ENCODE data around the gene LETM1. TPM values are rescaled to one million over a fixed set of nuclear protein-coding genes. Genes with fewer than 3 reads are reported as not detected.

The LETM1 gene
- total and polyA plus RNA-seq, 2 of the 13 experiments (the other 11 are each of a cell fraction or from before 2014, with no cell fraction given), result 9.7 to 41.6 TPM

GRCh38 chr4:1793940-1794808 lies 61.8 kb downstream of the LETM1 start (continued):
- TF ChIP-seq PRDM15 (CRISPR knock-in tag; IDR thresholded peaks at IDR 0.05) (no peak), RNF219 (CRISPR knock-in tag; IDR thresholded peaks at IDR 0.05) (no peak), ZNF616 (CRISPR knock-in tag; IDR thresholded peaks at IDR 0.05; ENCODE audit: low read depth) (0 out of 2 replicates have a peak, but pooled peaks have one; percentile 3), ZNF432 (CRISPR knock-in tag; IDR thresholded peaks at IDR 0.05; ENCODE audit: borderline replicate concordance) (no peak), MXD1 (CRISPR knock-in tag; IDR thresholded peaks at IDR 0.05) (0 out of 2 replicates have a peak, but pooled peaks have one; percentile 36), NR2F6 (IDR thresholded peaks at IDR 0.05) (no peak), NR2F6 (CRISPR knock-in tag; IDR thresholded peaks at IDR 0.05) (no peak), PCBP1 (IDR thresholded peaks at IDR 0.05; ENCODE audit: borderline replicate concordance, low read depth, low read length) (no peak), CENPX (CRISPR knock-in tag; IDR thresholded peaks at IDR 0.05) (no peak), KLF12 (CRISPR knock-in tag; IDR thresholded peaks at IDR 0.05; ENCODE audit: borderline replicate concordance) (no peak), HOXA5 (CRISPR knock-in tag; IDR thresholded peaks at IDR 0.05) (no peak), CHD4 (IDR thresholded peaks at IDR 0.05; ENCODE audit: borderline replicate concordance, low read length) (no peak), HMG20B (CRISPR knock-in tag; conservative IDR thresholded peaks at IDR 0.05) (no peak), MED13 (CRISPR knock-in tag; IDR thresholded peaks at IDR 0.05) (no peak), CBX1 (IDR thresholded peaks at IDR 0.05; ENCODE audit: low read depth) (no peak), HNRNPK (IDR thresholded peaks at IDR 0.05; ENCODE audit: low read depth, low read length, poor library complexity, severe bottlenecking) (peak; percentile 6), SNRNP70 (IDR thresholded peaks at IDR 0.05; ENCODE audit: low read depth, low read length) (no peak), MNT (IDR thresholded peaks at IDR 0.05) (no peak), ZNF333 (CRISPR knock-in tag; IDR thresholded peaks at IDR 0.05; ENCODE audit: borderline replicate concordance) (peak; percentile 78; the same call in 1 of the 2 replicates)
